Pancreas (tissue), 10 donors: ENCODE results near the gene FOXRED1. TPM values are rescaled to one million over a fixed set of nuclear protein-coding genes. Genes with fewer than 3 reads are reported as not detected.
A peak's percentile ranks its signal among the peaks of the same experiment; 100 is the strongest.

Experiments
- ATAC-seq, 4 donors: fragments of 200-7000 bp; cut with Tn5 transposase; one replicate each; pipeline versions ENCODE4 v1.8.0 to v1.9.1; 2020; ENCODE audit warnings: mild to moderate bottlenecking in 4 of 4, moderate library complexity in 4 of 4
- DNase-seq, 6 donors: peaks; one replicate each; pipeline ENCODE4 v3.0.0-alpha.2; 2020
- FAIRE-seq: peaks from 2 replicates; lab custom pipeline; 2012; peaks lifted over from hg19 to GRCh38; lab: Jason Lieb, UNC
- H3K27ac ChIP-seq, 4 donors: fragments of 200-600 bp; sonication (generic); 1 replicate in 3 of 4; 2 replicates in 1 of 4; pipeline versions ENCODE4 v1.5.0 to v1.8.0; 2020
- H3K27me3 ChIP-seq, 4 donors: fragments of 200-600 bp; one replicate each; pipeline ENCODE4 v1.8.0; 2021
- H3K36me3 ChIP-seq, 3 donors: fragments of 200-600 bp; sonication (generic) in 1 of 3; one replicate each; pipeline versions ENCODE4 v1.5.0 to v1.8.0; 2020 to 2021
- H3K4me1 ChIP-seq, 3 donors: fragments of 200-600 bp; one replicate each; pipeline ENCODE4 v1.8.0; 2021
- H3K4me3 ChIP-seq, 4 donors: fragments of 200-600 bp; sonication (generic) in 2 of 4; one replicate each; pipeline versions ENCODE4 v1.5.0 to v1.8.0; 2020 to 2021
- H3K9me3 ChIP-seq, 4 donors: fragments of 200-600 bp; one replicate each; pipeline ENCODE4 v1.8.0; 2021
- WGBS, 2 donors: extraction: QIAGEN DNeasy Blood & Tissue Kit; methylation state at CpG; one replicate each; pipeline ENCODE4 v1.1.7; 2013; 5-methylcytosine and 5-hydroxymethylcytosine counted together
- intact Hi-C, 3 donors: fragments of 100-400 bp; cut with DNase I; formaldehyde crosslinking; loops; one replicate each; pipeline versions ENCODE4 v1.11.1 to v1.14.2; 2022
- polyA plus RNA-seq, 2 donors: library from polyadenylated mRNA; stranded (reverse); fragments of 200-250 nt; gene quantifications; one replicate each; pipeline ENCODE4 v1.2.3, GENCODE V29; 2013
- total RNA-seq, 6 donors: library from RNA; stranded (reverse); fragmentation: NEBNext Ultra II Directional in 4 of 6; extraction: Animal tissue kit (Norgen Biotek cat#: 25700) in 4 of 6; gene quantifications; one replicate each; pipeline versions ENCODE4 v1.2.1 to v1.2.4, GENCODE V29; 2021 to 2023
- TF ChIP-seq, protein P1 (sequence below), 4 donors: fragments of 200-600 bp; sonication (generic) in 3 of 4; IDR thresholded peaks; one replicate each; pipeline versions ENCODE4 v1.5.0 to v1.8.0; 2021; ENCODE audit warnings: antibody characterized with exemption in 4 of 4
- donor health status: healthy with polysubstance abuse.
- donor health status: DM: no; HTN: no; CAD: no; lungs with moderate emphysema.
- donor health status: DM: no; HTN: no; CAD: no.
- donor health status: control.
- donor health status: control.
- donor health status: Bipolar disorder and iron deficiency.
- donor health status: DM: yes; HTN: yes; CAD: no.
- donor health status: DM: no; HTN: no; CAD: no.
- donor health status: DM: no; HTN: no; CAD: no.
- donor health status: DM: yes; HTN: yes; CAD: no.

The FOXRED1 gene
- total and polyA plus RNA-seq, 8 donors = 6.3 to 29.4 (median 11.5) TPM

- Histone ChIP-seq H3K4me1 (peaks cover 0 to 3% (median 0%) of the 10 kb centered on the region in 3 donors), H3K27ac (no peak overlapping the region), H3K36me3 (no peaks in the 10 kb centered on the region), H3K9me3 (no peaks in the 10 kb centered on the region), H3K4me3 (no peak overlapping the region), H3K27me3 (no peaks in the 10 kb centered on the region)
- TF ChIP-seq, protein P1, sequence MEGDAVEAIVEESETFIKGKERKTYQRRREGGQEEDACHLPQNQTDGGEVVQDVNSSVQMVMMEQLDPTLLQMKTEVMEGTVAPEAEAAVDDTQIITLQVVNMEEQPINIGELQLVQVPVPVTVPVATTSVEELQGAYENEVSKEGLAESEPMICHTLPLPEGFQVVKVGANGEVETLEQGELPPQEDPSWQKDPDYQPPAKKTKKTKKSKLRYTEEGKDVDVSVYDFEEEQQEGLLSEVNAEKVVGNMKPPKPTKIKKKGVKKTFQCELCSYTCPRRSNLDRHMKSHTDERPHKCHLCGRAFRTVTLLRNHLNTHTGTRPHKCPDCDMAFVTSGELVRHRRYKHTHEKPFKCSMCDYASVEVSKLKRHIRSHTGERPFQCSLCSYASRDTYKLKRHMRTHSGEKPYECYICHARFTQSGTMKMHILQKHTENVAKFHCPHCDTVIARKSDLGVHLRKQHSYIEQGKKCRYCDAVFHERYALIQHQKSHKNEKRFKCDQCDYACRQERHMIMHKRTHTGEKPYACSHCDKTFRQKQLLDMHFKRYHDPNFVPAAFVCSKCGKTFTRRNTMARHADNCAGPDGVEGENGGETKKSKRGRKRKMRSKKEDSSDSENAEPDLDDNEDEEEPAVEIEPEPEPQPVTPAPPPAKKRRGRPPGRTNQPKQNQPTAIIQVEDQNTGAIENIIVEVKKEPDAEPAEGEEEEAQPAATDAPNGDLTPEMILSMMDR (IDR thresholded peaks at IDR 0.05) = no peak
- intact Hi-C loops = loop anchor here in 1 of 3 donors (10.0 kb wide), 1 partner anchor 171 kb away; no protein-coding TSS in a partner anchor
- FAIRE-seq = no peak
- 90 to 93% methylated on average over 5 of the region's 5 CpGs for WGBS, 2 donors
- ATAC-seq = no peak
- DNase-seq = peak in 1 of 6 donors; percentile 15
Observed at GRCh38 chr11:126313826-126314225, 44.9 kb downstream of the FOXRED1 start.

GRCh38 chr11:126317432-126317755 is 48.4 kb downstream of the FOXRED1 start:
- intact Hi-C loops = loop anchor here in 1 of 3 donors (10.0 kb wide), 1 partner anchor 167 kb away; no protein-coding TSS in a partner anchor
- FAIRE-seq = no peak
- TF ChIP-seq, protein P1 (IDR thresholded peaks at IDR 0.05) = no peak

GRCh38 chr11:126317756-126318573 is 49.0 kb downstream of the FOXRED1 start:
- Histone ChIP-seq H3K27me3 (no peaks in the 10 kb centered on the region), H3K27ac (peak overlapping the region in 2 of 4 donors; percentile 1 to 38), H3K4me1 (no peaks in the 10 kb centered on the region), H3K36me3 (no peaks in the 10 kb centered on the region), H3K9me3 (no peaks in the 10 kb centered on the region), H3K4me3 (no peak overlapping the region)
- WGBS, 2 donors = 79% methylated on average over 14 of the region's 14 CpGs
- peak in 1 of 6 donors; percentile 48 for DNase-seq
- TF ChIP-seq, protein P1 (IDR thresholded peaks at IDR 0.05) = no peak
- FAIRE-seq = no peak
- peak in 3 of 4 donors; percentile 60 to 76 (median 70) for ATAC-seq
- intact Hi-C loops = loop anchor here in 1 of 3 donors (10.0 kb wide), 1 partner anchor 167 kb away; no protein-coding TSS in a partner anchor

More at GRCh38 chr11:126317432-126317755, 48.4 kb downstream of the FOXRED1 start:
- Histone ChIP-seq H3K27me3 (no peaks in the 10 kb centered on the region), H3K27ac (peak overlapping the region in 1 of 4 donors; percentile 1), H3K36me3 (no peaks in the 10 kb centered on the region), H3K4me3 (no peak overlapping the region), H3K4me1 (no peaks in the 10 kb centered on the region), H3K9me3 (no peaks in the 10 kb centered on the region)
- peak in 1 of 4 donors; percentile 7 for ATAC-seq
- DNase-seq = no peak
- WGBS, 2 donors = 86 to 91% methylated on average over 1 of the region's 1 CpG

- Histone ChIP-seq H3K27me3 (no peaks in the 10 kb centered on the region), H3K4me1 (no peaks in the 10 kb centered on the region), H3K27ac (peak overlapping the region in 2 of 4 donors; percentile 19 to 38), H3K4me3 (no peak overlapping the region), H3K9me3 (no peaks in the 10 kb centered on the region), H3K36me3 (no peaks in the 10 kb centered on the region)
- 76 to 81% methylated on average over 9 of the region's 9 CpGs for WGBS, 2 donors
- ATAC-seq (peak in 3 of 4 donors; percentile 67 to 86 (median 84)), DNase-seq (peak in 2 of 6 donors; percentile 15 to 40), FAIRE-seq (no peak)
- intact Hi-C loops = loop anchor here in 1 of 3 donors (10.0 kb wide), 1 partner anchor 166 kb away; no protein-coding TSS in a partner anchor
- TF ChIP-seq, protein P1 (IDR thresholded peaks at IDR 0.05) = no peak
Observed at GRCh38 chr11:126318574-126319373, 49.8 kb downstream of the FOXRED1 start.
